ENCODE results near the gene DHDH. TPM values are rescaled to one million over a fixed set of nuclear protein-coding genes. Genes with fewer than 3 reads are reported as not detected.

The DHDH gene
- polyA plus RNA-seq (2012; ENCODE audit: insufficient read length, low read depth), result 0.46 TPM

GRCh38 chr19:48933382-48933932 is at the start of gene DHDH:
TSS of gene DHDH (plus strand) at chr19:48933699. CDS start at chr19:48933722, 23 bp downstream.
- TF ChIP-seq REST (IDR thresholded peaks at IDR 0.05; ENCODE audit: insufficient read depth in 1 of 2, low read depth in 2 of 2, low read length in 2 of 2) (no peak), TAF1 (IDR thresholded peaks at IDR 0.05; ENCODE audit: borderline replicate concordance, insufficient read depth, low read length) (no peak), FOXP2 (optimal IDR thresholded peaks at IDR 0.05; ENCODE audit: borderline replicate concordance, extremely low read depth, extremely low read length, insufficient read depth) (no peak), SIN3A (IDR thresholded peaks at IDR 0.05; ENCODE audit: borderline replicate concordance, insufficient read depth, low read length) (no peak), POLR2AphosphoS5 (IDR thresholded peaks at IDR 0.05; ENCODE audit: low read depth, low read length) (no peak)

GRCh38 chr19:48883726-48884125 is 49.8 kb upstream of the DHDH start:
- no peak for TF ChIP-seq POLR2AphosphoS5 (IDR thresholded peaks at IDR 0.05; ENCODE audit: low read depth, low read length)
- TF ChIP-seq SIN3A (IDR thresholded peaks at IDR 0.05; ENCODE audit: borderline replicate concordance, insufficient read depth, low read length), result no peak
- no peak for TF ChIP-seq FOXP2 (optimal IDR thresholded peaks at IDR 0.05; ENCODE audit: borderline replicate concordance, extremely low read depth, extremely low read length, insufficient read depth)
- TF ChIP-seq REST (IDR thresholded peaks at IDR 0.05; ENCODE audit: insufficient read depth in 1 of 2, low read depth in 2 of 2, low read length in 2 of 2), result no peak
- no peak for TF ChIP-seq TAF1 (IDR thresholded peaks at IDR 0.05; ENCODE audit: borderline replicate concordance, insufficient read depth, low read length)

- no peak for TF ChIP-seq FOXP2 (optimal IDR thresholded peaks at IDR 0.05; ENCODE audit: borderline replicate concordance, extremely low read depth, extremely low read length, insufficient read depth)
- TF ChIP-seq REST (IDR thresholded peaks at IDR 0.05; ENCODE audit: insufficient read depth in 1 of 2, low read depth in 2 of 2, low read length in 2 of 2), result no peak
- no peak for TF ChIP-seq SIN3A (IDR thresholded peaks at IDR 0.05; ENCODE audit: borderline replicate concordance, insufficient read depth, low read length)
- TF ChIP-seq POLR2AphosphoS5 (IDR thresholded peaks at IDR 0.05; ENCODE audit: low read depth, low read length), result no peak
- TF ChIP-seq TAF1 (IDR thresholded peaks at IDR 0.05; ENCODE audit: borderline replicate concordance, insufficient read depth, low read length), result no peak
Observed at GRCh38 chr19:48887861-48888612, 45.5 kb upstream of the DHDH start.

GRCh38 chr19:48890551-48890950 is 42.9 kb upstream of the DHDH start:
- no peak for TF ChIP-seq SIN3A (IDR thresholded peaks at IDR 0.05; ENCODE audit: borderline replicate concordance, insufficient read depth, low read length)
- no peak for TF ChIP-seq FOXP2 (optimal IDR thresholded peaks at IDR 0.05; ENCODE audit: borderline replicate concordance, extremely low read depth, extremely low read length, insufficient read depth)
- TF ChIP-seq POLR2AphosphoS5 (IDR thresholded peaks at IDR 0.05; ENCODE audit: low read depth, low read length), result no peak

- no peak for TF ChIP-seq TAF1 (IDR thresholded peaks at IDR 0.05; ENCODE audit: borderline replicate concordance, insufficient read depth, low read length)
- TF ChIP-seq SIN3A (IDR thresholded peaks at IDR 0.05; ENCODE audit: borderline replicate concordance, insufficient read depth, low read length), result no peak
- no peak for TF ChIP-seq FOXP2 (optimal IDR thresholded peaks at IDR 0.05; ENCODE audit: borderline replicate concordance, extremely low read depth, extremely low read length, insufficient read depth)
- TF ChIP-seq REST (IDR thresholded peaks at IDR 0.05; ENCODE audit: insufficient read depth in 1 of 2, low read depth in 2 of 2, low read length in 2 of 2), result no peak
- no peak for TF ChIP-seq POLR2AphosphoS5 (IDR thresholded peaks at IDR 0.05; ENCODE audit: low read depth, low read length)
Observed at GRCh38 chr19:48895226-48895625, 38.3 kb upstream of the DHDH start.
